ENCODE data around the gene YBX3.

DNA sequence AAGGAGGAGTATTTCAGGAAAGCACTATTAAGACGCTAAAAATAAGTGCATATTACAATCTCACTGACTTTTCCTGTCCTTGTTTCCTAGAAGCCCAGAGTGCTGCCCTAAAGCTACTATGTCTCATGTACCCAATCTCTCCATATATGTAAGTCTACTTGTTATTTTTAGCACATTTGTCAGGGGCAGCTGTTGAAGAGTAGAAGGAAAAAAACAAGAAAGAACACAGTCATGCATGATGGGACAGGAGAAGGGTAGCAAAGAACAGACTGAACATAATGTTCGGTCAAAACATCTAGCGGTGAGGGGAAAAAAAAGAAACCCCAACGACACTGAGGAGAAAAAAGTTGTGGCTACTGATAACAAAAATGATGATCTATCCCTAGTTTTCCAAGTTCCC lies 14.3 kb downstream of the YBX3 start:
- TF ChIP-seq REST (IDR thresholded peaks at IDR 0.05; ENCODE audit: low read depth, low read length): no peak
- TF ChIP-seq, protein P1, sequence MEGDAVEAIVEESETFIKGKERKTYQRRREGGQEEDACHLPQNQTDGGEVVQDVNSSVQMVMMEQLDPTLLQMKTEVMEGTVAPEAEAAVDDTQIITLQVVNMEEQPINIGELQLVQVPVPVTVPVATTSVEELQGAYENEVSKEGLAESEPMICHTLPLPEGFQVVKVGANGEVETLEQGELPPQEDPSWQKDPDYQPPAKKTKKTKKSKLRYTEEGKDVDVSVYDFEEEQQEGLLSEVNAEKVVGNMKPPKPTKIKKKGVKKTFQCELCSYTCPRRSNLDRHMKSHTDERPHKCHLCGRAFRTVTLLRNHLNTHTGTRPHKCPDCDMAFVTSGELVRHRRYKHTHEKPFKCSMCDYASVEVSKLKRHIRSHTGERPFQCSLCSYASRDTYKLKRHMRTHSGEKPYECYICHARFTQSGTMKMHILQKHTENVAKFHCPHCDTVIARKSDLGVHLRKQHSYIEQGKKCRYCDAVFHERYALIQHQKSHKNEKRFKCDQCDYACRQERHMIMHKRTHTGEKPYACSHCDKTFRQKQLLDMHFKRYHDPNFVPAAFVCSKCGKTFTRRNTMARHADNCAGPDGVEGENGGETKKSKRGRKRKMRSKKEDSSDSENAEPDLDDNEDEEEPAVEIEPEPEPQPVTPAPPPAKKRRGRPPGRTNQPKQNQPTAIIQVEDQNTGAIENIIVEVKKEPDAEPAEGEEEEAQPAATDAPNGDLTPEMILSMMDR (IDR thresholded peaks at IDR 0.05): no peak
- TF ChIP-seq FOSL2 (IDR thresholded peaks at IDR 0.05; ENCODE audit: borderline replicate concordance, low read depth): no peak
- TF ChIP-seq SMC3 (IDR thresholded peaks at IDR 0.05; ENCODE audit: low read depth, low read length): no peak
- no peak for TF ChIP-seq GABPA (IDR thresholded peaks at IDR 0.05; ENCODE audit: low read depth)
- no peak for TF ChIP-seq EP300 (IDR thresholded peaks at IDR 0.05; ENCODE audit: borderline replicate concordance in 1 of 2, low read depth in 1 of 2, low read length in 1 of 2)
- TF ChIP-seq RAD21 (IDR thresholded peaks at IDR 0.05; ENCODE audit: low read length): no peak
- TF ChIP-seq RXRA (IDR thresholded peaks at IDR 0.05; ENCODE audit: borderline replicate concordance, low read depth): no peak
- TF ChIP-seq POLR2AphosphoS5 (IDR thresholded peaks at IDR 0.05; ENCODE audit: low read depth, low read length): no peak
- no peak for TF ChIP-seq RFX5 (IDR thresholded peaks at IDR 0.05; ENCODE audit: low read length)
